ENCODE data around the gene DONSON.
A peak's percentile ranks its signal among the peaks of the same experiment; 100 is the strongest.

The DONSON gene

GRCh38 chr21:33561373-33561772, 27.1 kb downstream of the DONSON start:
- no peak for DNase-seq (ENCODE audit: low read depth)

GRCh38 chr21:33560965-33561364, 27.5 kb downstream of the DONSON start:
- DNase-seq (ENCODE audit: low read depth), result no peak

- no peak for DNase-seq (ENCODE audit: low read depth)
Measured at GRCh38 chr21:33559813-33560212, 28.7 kb downstream of the DONSON start.

- DNase-seq (ENCODE audit: low read depth), result no peak
Measured at GRCh38 chr21:33558777-33559421, 29.6 kb downstream of the DONSON start.

GRCh38 chr21:33557447-33557846, 31.0 kb downstream of the DONSON start:
- no peak for DNase-seq (ENCODE audit: low read depth)

- DNase-seq (ENCODE audit: low read depth), result no peak
Measured at GRCh38 chr21:33554982-33555344, 33.5 kb downstream of the DONSON start.

- DNase-seq (ENCODE audit: low read depth), result no peak
Measured at GRCh38 chr21:33554236-33554981, 34.1 kb downstream of the DONSON start.

GRCh38 chr21:33552999-33553598, 35.4 kb downstream of the DONSON start:
- DNase-seq (ENCODE audit: low read depth), result no peak

GRCh38 chr21:33552093-33552998, 36.1 kb downstream of the DONSON start:
- DNase-seq (ENCODE audit: low read depth), result no peak

GRCh38 chr21:33551664-33552063, 36.8 kb downstream of the DONSON start:
- DNase-seq (ENCODE audit: low read depth), result no peak

GRCh38 chr21:33550772-33551660, 37.5 kb downstream of the DONSON start:
- no peak for DNase-seq (ENCODE audit: low read depth)

GRCh38 chr21:33549848-33550771, 38.4 kb downstream of the DONSON start:
- DNase-seq (ENCODE audit: low read depth), result no peak

- no peak for DNase-seq (ENCODE audit: low read depth)
Measured at GRCh38 chr21:33546086-33546485, 42.4 kb downstream of the DONSON start.

- no peak for DNase-seq (ENCODE audit: low read depth)
Measured at GRCh38 chr21:33544451-33545195, 43.9 kb downstream of the DONSON start.

- no peak for DNase-seq (ENCODE audit: low read depth)
Measured at GRCh38 chr21:33543505-33544129, 44.9 kb downstream of the DONSON start.

GRCh38 chr21:33542640-33543504, 45.6 kb downstream of the DONSON start, which contains the start of gene SON:
Gene SON (plus strand): TSS chr21:33543038. CDS start chr21:33543093, 55 bp downstream.
- DNase-seq (ENCODE audit: low read depth), result peak; percentile 93

GRCh38 chr21:33541756-33542639, 46.5 kb downstream of the DONSON start, which contains the start of gene GART:
Gene GART (minus strand): TSS chr21:33542117. CDS start chr21:33539315, 2,802 bp downstream.
- peak; percentile 73 for DNase-seq (ENCODE audit: low read depth)
